ENCODE data around the gene SRCAP. TPM values are rescaled to one million over a fixed set of nuclear protein-coding genes. Genes with fewer than 3 reads are reported as not detected.

The SRCAP gene
- total and polyA plus RNA-seq, 2 donors from 2014 or later, result 1.6 to 71.9 TPM

GRCh38 chr16:30706046-30706445, 7.1 kb downstream of the SRCAP start:
- intact Hi-C loops (cut with DNase I), result no loop called here
- Histone ChIP-seq H3K9ac (ENCODE audit: low read length in 3 of 3) (no peak overlapping the region), H3K27ac (ENCODE audit: low read depth in 2 of 2, low read length in 2 of 2) (no peak overlapping the region), H3K4me3 (ENCODE audit: low read length in 3 of 3) (no peak overlapping the region), H3K4me1 (ENCODE audit: control insufficient read depth in 2 of 3, insufficient read depth in 2 of 3, low read depth in 1 of 3, low read length in 3 of 3) (no peaks in the 10 kb centered on the region), H3K9me3 (ENCODE audit: control insufficient read depth in 2 of 3, insufficient read depth in 1 of 3, low read length in 3 of 3) (no peaks in the 10 kb centered on the region), H3K36me3 (ENCODE audit: control insufficient read depth in 2 of 3, insufficient read depth in 3 of 3, low read length in 3 of 3) (peaks cover 23 to 70% (median 58%) of the 10 kb centered on the region in 3 donors), H3K27me3 (ENCODE audit: control insufficient read depth, insufficient read depth, low read length) (no peaks in the 10 kb centered on the region)
- DNase-seq (peak in 1 of 5 donors; percentile 4), FAIRE-seq (no peak)
- no peak for TF ChIP-seq CTCF (IDR thresholded peaks at IDR 0.05; ENCODE audit: borderline replicate concordance, extremely low read depth, insufficient read depth)

DNA sequence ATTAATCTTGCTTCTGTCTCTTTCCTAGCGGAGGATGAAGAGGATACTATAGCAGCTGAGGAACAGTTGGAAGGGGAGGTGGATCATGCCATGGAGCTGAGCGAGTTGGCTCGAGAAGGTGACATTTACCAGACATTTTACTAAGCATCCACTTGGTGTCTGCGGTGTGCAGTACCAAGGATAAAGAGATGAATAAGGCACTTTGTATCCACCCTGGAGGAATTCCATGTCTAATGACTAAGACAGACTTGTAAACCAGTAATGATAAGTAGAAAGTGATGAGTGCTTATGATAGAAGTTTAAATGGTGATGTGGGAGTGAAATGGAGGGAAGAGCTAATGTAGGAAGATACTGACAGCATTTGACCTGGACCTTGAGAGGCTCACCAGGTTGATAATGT, 12.0 kb downstream of the SRCAP start:
- Histone ChIP-seq H3K36me3 (ENCODE audit: control insufficient read depth in 2 of 3, insufficient read depth in 3 of 3, low read length in 3 of 3) (peaks cover 32 to 88% (median 75%) of the 10 kb centered on the region in 3 donors), H3K27ac (ENCODE audit: low read depth in 2 of 2, low read length in 2 of 2) (no peak overlapping the region), H3K9ac (ENCODE audit: low read length in 3 of 3) (no peak overlapping the region), H3K27me3 (ENCODE audit: control insufficient read depth, insufficient read depth, low read length) (no peaks in the 10 kb centered on the region), H3K4me1 (ENCODE audit: control insufficient read depth in 2 of 3, insufficient read depth in 2 of 3, low read depth in 1 of 3, low read length in 3 of 3) (no peaks in the 10 kb centered on the region), H3K4me3 (ENCODE audit: low read length in 3 of 3) (no peak overlapping the region), H3K9me3 (ENCODE audit: control insufficient read depth in 2 of 3, insufficient read depth in 1 of 3, low read length in 3 of 3) (no peaks in the 10 kb centered on the region)
- intact Hi-C loops (cut with DNase I), result no loop called here
- no peak for TF ChIP-seq CTCF (IDR thresholded peaks at IDR 0.05; ENCODE audit: borderline replicate concordance, extremely low read depth, insufficient read depth)
- no peak for FAIRE-seq
- DNase-seq, result no peak

- H3K4me3 ChIP-seq (ENCODE audit: low read length in 3 of 3), result no peak overlapping the region
- no peak overlapping the region for H3K9ac ChIP-seq (ENCODE audit: low read length in 3 of 3)
- H3K27ac ChIP-seq (ENCODE audit: low read depth in 2 of 2, low read length in 2 of 2), result no peak overlapping the region
- no peak for TF ChIP-seq CTCF (IDR thresholded peaks at IDR 0.05; ENCODE audit: borderline replicate concordance, extremely low read depth, insufficient read depth)
- peaks cover 32 to 88% (median 75%) of the 10 kb centered on the region in 3 donors for H3K36me3 ChIP-seq (ENCODE audit: control insufficient read depth in 2 of 3, insufficient read depth in 3 of 3, low read length in 3 of 3)
- no peak for FAIRE-seq
- H3K9me3 ChIP-seq (ENCODE audit: control insufficient read depth in 2 of 3, insufficient read depth in 1 of 3, low read length in 3 of 3), result no peaks in the 10 kb centered on the region
- intact Hi-C loops (cut with DNase I), result no loop called here
- H3K27me3 ChIP-seq (ENCODE audit: control insufficient read depth, insufficient read depth, low read length), result no peaks in the 10 kb centered on the region
- DNase-seq, result peak in 1 of 5 donors; percentile 19
- H3K4me1 ChIP-seq (ENCODE audit: control insufficient read depth in 2 of 3, insufficient read depth in 2 of 3, low read depth in 1 of 3, low read length in 3 of 3), result no peaks in the 10 kb centered on the region
Observed at GRCh38 chr16:30711712-30712111, 12.7 kb downstream of the SRCAP start.

All from kidney (tissue), 14 donors.